Measurements from ENCODE around the gene HIVEP3. TPM values are rescaled to one million over a fixed set of nuclear protein-coding genes. Genes with fewer than 3 reads are reported as not detected.

The HIVEP3 gene
- total and polyA plus RNA-seq, 3 donors from 2014 or later = 4.8 to 7.3 (median 7.2) TPM

DNA sequence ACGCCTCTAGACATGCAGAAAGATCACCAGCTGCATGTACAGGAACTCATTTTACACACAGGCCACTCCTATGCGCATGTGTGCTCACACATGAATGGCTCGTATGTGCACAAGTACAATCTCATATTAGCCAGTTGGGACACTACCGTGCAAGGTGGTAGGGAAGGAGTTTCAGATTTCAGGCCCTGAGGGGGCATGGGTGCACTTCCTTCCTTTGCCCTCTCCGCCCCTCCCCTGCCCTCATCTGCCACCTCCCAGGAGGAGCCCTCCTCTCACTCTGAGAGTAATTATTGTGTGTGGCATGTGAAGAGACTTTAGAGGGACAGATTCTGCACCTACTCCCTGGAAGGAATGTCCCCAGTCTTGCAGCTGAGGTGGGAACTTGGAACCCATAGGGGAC, 449.0 kb downstream of the HIVEP3 start:
- intact Hi-C loops (cut with DNase I; ENCODE audit: low total_unique reads) = no loop called here
- Histone ChIP-seq H3K4me1 (peaks cover 4% of the 10 kb centered on the region), H3K27ac (no peak overlapping the region), H3K27me3 (no peaks in the 10 kb centered on the region), H3K4me3 (no peak overlapping the region), H3K36me3 (ENCODE audit: low read depth, missing control alignments) (no peaks in the 10 kb centered on the region), H3K9me3 (no peaks in the 10 kb centered on the region)
- TF ChIP-seq POLR2A (IDR thresholded peaks at IDR 0.05) = no peak
- TF ChIP-seq, protein P1, sequence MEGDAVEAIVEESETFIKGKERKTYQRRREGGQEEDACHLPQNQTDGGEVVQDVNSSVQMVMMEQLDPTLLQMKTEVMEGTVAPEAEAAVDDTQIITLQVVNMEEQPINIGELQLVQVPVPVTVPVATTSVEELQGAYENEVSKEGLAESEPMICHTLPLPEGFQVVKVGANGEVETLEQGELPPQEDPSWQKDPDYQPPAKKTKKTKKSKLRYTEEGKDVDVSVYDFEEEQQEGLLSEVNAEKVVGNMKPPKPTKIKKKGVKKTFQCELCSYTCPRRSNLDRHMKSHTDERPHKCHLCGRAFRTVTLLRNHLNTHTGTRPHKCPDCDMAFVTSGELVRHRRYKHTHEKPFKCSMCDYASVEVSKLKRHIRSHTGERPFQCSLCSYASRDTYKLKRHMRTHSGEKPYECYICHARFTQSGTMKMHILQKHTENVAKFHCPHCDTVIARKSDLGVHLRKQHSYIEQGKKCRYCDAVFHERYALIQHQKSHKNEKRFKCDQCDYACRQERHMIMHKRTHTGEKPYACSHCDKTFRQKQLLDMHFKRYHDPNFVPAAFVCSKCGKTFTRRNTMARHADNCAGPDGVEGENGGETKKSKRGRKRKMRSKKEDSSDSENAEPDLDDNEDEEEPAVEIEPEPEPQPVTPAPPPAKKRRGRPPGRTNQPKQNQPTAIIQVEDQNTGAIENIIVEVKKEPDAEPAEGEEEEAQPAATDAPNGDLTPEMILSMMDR (IDR thresholded peaks at IDR 0.05) = no peak
- 72 to 74% methylated on average over 5 of the region's 5 CpGs for WGBS, 2 donors
- DNase-seq = no peak

DNA sequence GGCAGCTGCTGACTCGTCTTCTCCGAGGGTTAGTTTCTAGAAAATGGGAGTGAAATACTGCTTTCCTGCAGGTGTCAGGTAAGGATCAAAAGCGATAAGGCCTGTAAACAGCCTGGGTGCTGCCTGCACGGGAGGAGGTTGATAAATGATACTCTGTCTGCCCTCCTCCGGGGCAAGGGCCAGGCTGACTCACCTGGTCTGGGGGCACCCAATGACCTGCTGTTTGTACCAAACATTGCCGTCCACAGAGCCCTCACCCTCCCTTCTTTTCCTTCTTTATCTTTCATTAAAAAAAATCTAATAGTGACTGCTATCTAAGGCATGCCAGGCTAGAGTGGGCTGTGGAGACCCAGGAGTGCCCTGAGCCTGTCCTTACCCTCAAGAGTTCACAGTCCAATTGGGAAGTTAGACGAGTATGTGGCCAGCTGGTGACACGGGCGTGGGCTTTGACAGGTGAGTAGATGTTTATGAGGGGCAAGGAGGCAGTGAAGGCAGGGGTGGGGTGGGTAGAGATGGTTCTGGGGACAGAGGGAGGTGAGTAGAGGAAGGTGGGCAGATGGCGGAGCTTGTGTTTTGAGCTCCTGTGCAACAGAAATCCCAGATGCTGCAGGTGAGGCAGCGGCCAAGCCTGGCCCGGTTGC, 450.5 kb downstream of the HIVEP3 start:
- no peak overlapping the region for H3K4me3 ChIP-seq
- no peaks in the 10 kb centered on the region for H3K9me3 ChIP-seq
- H3K27ac ChIP-seq = no peak overlapping the region
- no peaks in the 10 kb centered on the region for H3K36me3 ChIP-seq (ENCODE audit: low read depth, missing control alignments)
- TF ChIP-seq, protein P1 (IDR thresholded peaks at IDR 0.05) = no peak
- no peak for TF ChIP-seq POLR2A (IDR thresholded peaks at IDR 0.05)
- H3K27me3 ChIP-seq = no peaks in the 10 kb centered on the region
- no peak for DNase-seq
- WGBS, 2 donors = 87 to 91% methylated on average over 10 to 12 of the region's 12 CpGs
- intact Hi-C loops (cut with DNase I; ENCODE audit: low total_unique reads) = no loop called here
- no peaks in the 10 kb centered on the region for H3K4me1 ChIP-seq

DNA sequence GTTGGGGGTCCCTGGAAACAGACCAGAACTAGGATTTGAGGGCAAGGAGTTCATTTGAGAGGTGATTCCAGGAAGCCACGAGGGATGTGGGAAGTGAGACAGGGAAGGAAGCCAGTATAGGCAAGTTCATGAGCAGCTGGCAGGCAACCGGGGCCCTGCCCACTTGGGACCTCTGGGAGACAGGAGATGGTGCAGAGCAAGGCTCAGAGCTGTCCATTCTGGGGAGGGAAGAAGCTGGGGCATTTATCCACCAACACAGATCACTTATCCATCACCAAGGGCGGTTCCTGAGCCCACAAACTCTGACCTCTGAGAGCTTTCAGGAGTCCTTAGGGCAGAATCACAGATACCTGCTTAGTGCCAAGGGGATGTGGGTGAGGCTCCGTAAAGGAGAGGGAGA, 451.0 kb downstream of the HIVEP3 start:
- no peaks in the 10 kb centered on the region for H3K36me3 ChIP-seq (ENCODE audit: low read depth, missing control alignments)
- intact Hi-C loops (cut with DNase I; ENCODE audit: low total_unique reads) = no loop called here
- 70% methylated on average over 3 to 4 of the region's 4 CpGs for WGBS, 2 donors
- no peak for DNase-seq
- H3K27ac ChIP-seq = no peak overlapping the region
- H3K27me3 ChIP-seq = no peaks in the 10 kb centered on the region
- TF ChIP-seq, protein P1 (IDR thresholded peaks at IDR 0.05) = no peak
- no peak for TF ChIP-seq POLR2A (IDR thresholded peaks at IDR 0.05)
- no peaks in the 10 kb centered on the region for H3K4me1 ChIP-seq
- H3K9me3 ChIP-seq = no peaks in the 10 kb centered on the region
- H3K4me3 ChIP-seq = no peak overlapping the region

DNA sequence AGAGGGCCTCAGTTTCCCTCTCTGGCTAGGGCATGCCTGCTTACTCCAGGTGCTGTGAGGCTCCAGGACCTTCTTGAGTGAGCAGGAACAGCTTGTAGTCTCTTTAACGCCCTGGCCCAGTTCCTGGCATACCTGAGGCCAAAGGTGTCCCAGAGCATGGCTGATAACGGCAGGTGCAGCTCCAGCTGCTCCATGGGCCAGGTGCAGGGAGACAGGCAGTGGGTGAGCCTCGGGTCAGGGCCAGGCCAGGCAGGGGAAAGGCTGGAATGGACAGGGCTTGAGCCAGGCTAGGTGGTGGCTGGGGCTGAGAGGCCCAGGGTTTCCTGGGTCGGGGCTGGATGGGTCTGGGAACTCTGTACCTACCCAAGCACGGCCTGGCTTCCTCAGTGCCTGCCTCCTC, 452.6 kb downstream of the HIVEP3 start:
- no peak for TF ChIP-seq POLR2A (IDR thresholded peaks at IDR 0.05)
- TF ChIP-seq, protein P1 (IDR thresholded peaks at IDR 0.05) = no peak
- Histone ChIP-seq H3K4me3 (no peak overlapping the region), H3K4me1 (no peaks in the 10 kb centered on the region), H3K27me3 (no peaks in the 10 kb centered on the region), H3K27ac (no peak overlapping the region), H3K36me3 (ENCODE audit: low read depth, missing control alignments) (no peaks in the 10 kb centered on the region), H3K9me3 (no peaks in the 10 kb centered on the region)
- intact Hi-C loops (cut with DNase I; ENCODE audit: low total_unique reads) = no loop called here
- DNase-seq = no peak
- WGBS, 2 donors = 98 to 100% methylated on average over 3 to 5 of the region's 5 CpGs

DNA sequence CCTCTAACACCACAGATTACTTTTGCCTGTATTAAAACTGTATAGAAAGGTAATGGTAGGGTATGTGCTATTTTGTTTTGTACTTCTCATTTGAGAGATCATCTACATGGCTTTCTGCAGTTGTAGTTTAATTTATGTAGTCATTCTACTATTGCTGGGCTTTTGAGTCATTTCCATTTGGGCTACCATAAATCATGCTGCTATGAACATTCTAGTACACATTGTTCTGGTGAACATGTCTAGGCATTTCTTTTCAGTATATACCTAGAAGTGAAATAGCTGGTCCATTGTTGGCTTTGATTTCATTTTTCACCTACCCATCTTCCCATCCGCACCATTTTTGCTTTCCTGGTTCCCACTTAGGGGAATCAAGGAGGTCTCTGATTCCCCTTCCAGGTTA, 453.0 kb downstream of the HIVEP3 start:
- H3K4me1 ChIP-seq = no peaks in the 10 kb centered on the region
- H3K9me3 ChIP-seq = no peaks in the 10 kb centered on the region
- 95 to 97% methylated on average over 1 of the region's 1 CpG for WGBS, 2 donors
- TF ChIP-seq, protein P1 (IDR thresholded peaks at IDR 0.05) = no peak
- TF ChIP-seq POLR2A (IDR thresholded peaks at IDR 0.05) = no peak
- intact Hi-C loops (cut with DNase I; ENCODE audit: low total_unique reads) = no loop called here
- no peaks in the 10 kb centered on the region for H3K36me3 ChIP-seq (ENCODE audit: low read depth, missing control alignments)
- no peak overlapping the region for H3K27ac ChIP-seq
- H3K27me3 ChIP-seq = no peaks in the 10 kb centered on the region
- no peak for DNase-seq
- H3K4me3 ChIP-seq = no peak overlapping the region
